Head of caudate nucleus (tissue), 42 donors: ENCODE results near the gene AP1G2.

Source experiments
- DNase-seq, 42 donors: peaks; one replicate each; pipeline versions ENCODE4 v3.0.0 to v3.0.0-alpha.2; 2020 to 2021; ENCODE audit warnings: mixed read lengths in 7 of 42
- intact Hi-C: fragments of 100-400 bp; cut with DNase I; formaldehyde crosslinking; loops from one replicate; pipeline ENCODE4 v1.15.0; 2022

The AP1G2 gene

GRCh38 chr14:23577004-23577681, 9.6 kb upstream of the AP1G2 start:
- DNase-seq: peak in 6 of 42 donors; percentile 26 to 55 (median 42)
- intact Hi-C loops: no loop called here

DNA sequence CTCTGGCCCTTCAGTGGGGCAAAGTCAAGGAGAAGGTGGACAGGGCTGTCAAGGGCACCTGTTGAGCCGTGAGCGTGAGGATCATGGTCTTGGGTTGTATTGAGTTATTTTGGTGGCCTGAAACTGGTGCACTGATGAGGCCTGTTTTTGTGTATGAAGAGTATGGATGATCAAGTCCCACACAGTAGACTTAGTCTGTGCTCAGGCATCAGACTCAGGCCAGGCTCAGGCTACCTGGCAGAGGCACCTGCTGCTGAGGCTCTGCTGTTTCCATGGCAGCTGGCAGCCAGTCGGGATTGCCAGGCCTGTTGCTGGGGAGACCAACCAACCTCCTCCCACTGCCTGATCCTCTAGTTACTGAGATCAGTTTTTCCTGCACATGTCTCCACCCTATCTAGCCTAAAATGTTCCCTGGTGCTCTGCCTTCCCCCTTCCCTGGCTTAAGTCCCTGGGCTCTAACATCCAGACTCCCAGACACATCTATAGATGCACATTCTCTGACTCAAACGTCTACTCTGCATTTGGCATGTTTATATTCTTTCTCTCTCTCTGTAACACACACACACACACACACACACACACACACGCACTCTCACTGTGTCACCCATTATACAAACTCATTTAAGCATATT, 5.9 kb upstream of the AP1G2 start:
- peak in 34 of 42 donors; percentile 42 to 92 (median 72) for DNase-seq
- intact Hi-C loops: no loop called here

GRCh38 chr14:23572836-23573235, 5.2 kb upstream of the AP1G2 start:
- peak in 8 of 42 donors; percentile 13 to 56 (median 33) for DNase-seq
- intact Hi-C loops: no loop called here

- intact Hi-C loops: no loop called here
- DNase-seq: peak in 3 of 42 donors; percentile 16 to 33 (median 24)
Measured at GRCh38 chr14:23572524-23572828, 4.9 kb upstream of the AP1G2 start.

DNA sequence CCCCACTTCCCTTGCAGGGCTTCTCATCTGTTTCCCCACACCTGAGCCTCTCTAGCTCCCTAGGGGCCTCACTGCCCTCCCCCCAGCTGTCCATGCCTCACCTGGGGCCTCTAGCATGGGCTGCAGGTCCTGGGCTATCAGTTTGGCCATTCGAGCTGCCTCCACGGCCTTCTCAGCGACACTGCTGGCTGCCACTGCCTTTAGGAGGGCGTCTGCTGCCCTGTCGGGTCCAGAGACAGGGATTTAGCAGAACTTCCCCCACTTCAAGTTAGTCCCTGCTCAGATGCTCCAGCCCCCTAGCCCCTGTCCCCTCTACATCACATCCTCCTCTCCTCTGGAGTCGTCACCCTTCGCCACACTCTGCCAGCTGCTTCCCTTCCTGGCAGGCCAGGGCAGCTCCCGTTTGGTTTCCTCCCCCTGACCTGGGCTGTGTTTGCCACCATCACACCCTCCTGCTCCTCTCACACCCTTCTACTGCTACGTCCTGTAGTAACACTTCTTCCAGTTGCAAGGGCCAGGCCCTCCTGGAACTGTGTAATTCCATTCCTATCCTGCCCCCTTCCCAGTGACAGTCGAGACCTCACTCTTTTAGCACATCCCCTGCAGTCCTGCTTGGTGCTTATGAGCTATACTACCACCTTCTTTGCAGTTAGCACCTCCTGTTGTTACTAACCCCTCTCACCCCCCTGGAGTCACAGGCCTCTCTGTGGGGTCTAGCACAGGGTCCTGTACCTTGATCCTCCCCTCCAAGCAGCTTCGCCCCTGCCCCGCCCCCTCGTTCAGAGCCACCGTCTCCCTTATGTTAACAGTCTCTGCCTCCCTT, 4.3 kb upstream of the AP1G2 start:
- DNase-seq: peak in 8 of 42 donors; percentile 4 to 39 (median 26)
- intact Hi-C loops: no loop called here

DNA sequence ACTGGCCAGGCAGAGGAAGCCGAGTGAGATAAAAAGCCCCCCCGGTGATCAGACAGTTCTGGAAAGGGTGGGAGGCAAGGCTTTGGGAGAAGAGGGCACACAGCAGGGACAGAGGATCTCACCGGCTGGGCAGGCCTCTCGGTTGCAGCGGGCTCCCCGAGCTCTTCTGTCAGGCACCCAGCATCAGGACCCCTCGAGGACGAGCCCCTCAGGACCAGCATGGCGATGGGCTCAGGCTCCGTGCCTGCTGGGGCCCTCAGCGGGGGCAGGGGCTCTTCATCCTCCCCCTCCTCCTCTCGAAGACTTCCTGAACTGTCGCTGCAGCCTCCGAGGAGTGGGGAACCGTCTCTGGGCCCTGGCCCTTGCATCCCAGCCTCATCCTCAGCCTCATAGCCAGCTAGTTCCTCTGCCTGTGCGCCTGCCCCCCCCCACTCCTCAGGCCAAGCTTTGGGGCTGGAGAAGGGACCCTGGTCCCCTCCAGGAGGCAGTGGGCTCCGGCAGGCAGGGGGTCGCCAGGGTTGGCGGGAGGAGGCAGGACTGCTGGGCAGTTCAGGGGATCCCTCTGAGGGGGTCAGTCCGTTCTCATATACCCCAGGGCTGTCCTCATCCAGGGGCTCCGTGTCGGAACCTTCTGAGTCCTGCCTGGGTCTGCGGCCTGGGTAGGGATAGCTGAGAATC, 3.4 kb upstream of the AP1G2 start:
- peak in 7 of 42 donors; percentile 3 to 40 (median 20) for DNase-seq
- intact Hi-C loops: no loop called here

GRCh38 chr14:23569443-23570151, 2.0 kb upstream of the AP1G2 start:
- peak in 41 of 42 donors; percentile 52 to 96 (median 82) for DNase-seq
- intact Hi-C loops: no loop called here

- DNase-seq: peak in 16 of 42 donors; percentile 5 to 66 (median 48)
- intact Hi-C loops: no loop called here
Measured at GRCh38 chr14:23568600-23569331, 1.2 kb upstream of the AP1G2 start.

- intact Hi-C loops: no loop called here
- DNase-seq: peak in 36 of 42 donors; percentile 42 to 92 (median 72)
Measured at GRCh38 chr14:23568021-23568599, 519 bp upstream of the AP1G2 start.

DNA sequence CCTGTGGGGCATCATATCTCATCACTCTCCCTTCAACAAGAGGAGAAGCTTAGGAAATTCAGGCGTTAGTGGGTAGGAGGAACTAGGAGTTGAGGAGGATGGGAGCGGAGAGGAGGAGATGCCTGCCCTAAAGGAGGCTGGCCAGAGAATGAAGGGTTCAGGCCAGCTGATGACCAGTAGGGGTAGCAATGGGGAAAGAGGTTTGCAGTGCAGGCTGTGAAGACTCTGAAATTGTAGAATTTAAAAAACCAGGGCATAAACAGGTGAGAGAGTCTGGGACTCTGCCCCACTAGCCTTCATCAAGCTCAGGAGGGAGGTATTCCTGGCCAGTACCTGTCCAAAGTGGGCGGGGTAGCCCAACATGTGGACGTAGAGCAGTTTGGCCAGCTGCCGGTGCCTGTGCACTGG, 809 bp downstream of the AP1G2 start:
- intact Hi-C loops: no loop called here
- DNase-seq: peak in 2 of 42 donors; percentile 3 to 4

- intact Hi-C loops: no loop called here
- peak in 5 of 42 donors; percentile 5 to 28 (median 28) for DNase-seq
Measured at GRCh38 chr14:23566112-23566777, 1.3 kb downstream of the AP1G2 start.

- intact Hi-C loops: no loop called here
- DNase-seq: peak in 1 of 42 donors; percentile 1
Measured at GRCh38 chr14:23565626-23566025, 2.0 kb downstream of the AP1G2 start.

GRCh38 chr14:23564876-23565275, 2.7 kb downstream of the AP1G2 start:
- intact Hi-C loops: no loop called here
- no peak for DNase-seq

- DNase-seq: peak in 2 of 42 donors; percentile 5 to 23
- intact Hi-C loops: no loop called here
Measured at GRCh38 chr14:23564181-23564812, 3.3 kb downstream of the AP1G2 start.

DNA sequence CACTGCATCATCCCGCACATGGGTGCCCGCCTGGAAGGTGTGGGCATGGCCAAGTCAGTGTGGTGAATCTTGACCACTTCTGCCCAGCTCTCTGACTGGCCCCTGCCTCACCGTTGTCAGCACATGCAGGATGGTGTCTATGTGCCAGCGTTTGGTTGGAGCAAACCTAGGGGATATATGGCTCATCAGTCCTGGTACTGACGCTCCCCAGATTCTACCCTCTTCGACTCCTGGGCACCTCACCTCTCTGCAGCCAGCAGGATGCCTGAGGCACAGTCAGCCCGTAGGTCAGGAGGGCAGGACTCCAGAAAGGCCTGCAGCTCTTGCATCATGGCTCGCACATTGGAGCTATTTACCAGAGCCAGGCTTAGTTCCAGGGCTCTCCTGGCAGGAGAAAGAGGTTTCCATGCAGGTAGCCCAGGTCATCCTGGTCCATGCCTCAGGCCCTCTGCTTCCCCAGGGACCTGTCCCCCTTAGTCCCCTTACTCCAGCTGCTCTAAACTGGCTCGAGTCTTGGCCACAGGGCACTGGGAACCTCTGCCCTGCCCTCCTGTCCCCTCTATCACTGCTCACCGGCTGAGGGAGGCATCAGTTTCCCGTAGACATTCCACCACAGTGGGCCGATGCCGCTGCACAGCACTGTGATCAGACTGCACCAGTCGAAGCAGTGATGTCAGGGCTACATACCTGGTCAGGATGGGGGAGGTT, 4.0 kb downstream of the AP1G2 start:
- intact Hi-C loops: loop anchor here (2.0 kb wide), 1 partner anchor 87 kb away; no protein-coding TSS in a partner anchor
- DNase-seq: peak in 1 of 42 donors; percentile 2
